HepG2 (cell line): Measurements from ENCODE around the gene SPACDR. TPM values are rescaled to one million over a fixed set of nuclear protein-coding genes. Genes with fewer than 3 reads are reported as not detected.
A peak's percentile ranks its signal among the peaks of the same experiment; 100 is the strongest.

ENCODE experiments used
- MED1 ChIP-seq: sonication (generic); formaldehyde crosslinking; IDR thresholded peaks from 2 replicates; pipeline ENCODE4 v1.4.0; 2020; ENCODE audit warnings: missing genetic modification reagents
- MXD4 ChIP-seq: IDR thresholded peaks from 2 replicates; pipeline ENCODE4 v1.6.1; 2016; ENCODE audit warnings: mild to moderate bottlenecking, missing biosample characterization, missing genetic modification reagents
- MYC ChIP-seq: sonication (generic); formaldehyde crosslinking; IDR thresholded peaks from 2 replicates; pipeline ENCODE4 v1.9.0; 2021; ENCODE audit warnings: missing genetic modification reagents, borderline replicate concordance
- RBAK ChIP-seq: sonication (generic); formaldehyde crosslinking; IDR thresholded peaks from 2 replicates; pipeline ENCODE4 v1.5.1; 2020; ENCODE audit warnings: mild to moderate bottlenecking, missing genetic modification reagents
- REL ChIP-seq: sonication (generic); formaldehyde crosslinking; conservative IDR thresholded peaks from 2 replicates; pipeline ENCODE4 v1.8.0; 2022; ENCODE audit warnings: mild to moderate bottlenecking, missing genetic modification reagents, moderate library complexity
- SALL1 ChIP-seq: sonication (generic); formaldehyde crosslinking; IDR thresholded peaks from 2 replicates; pipeline ENCODE4 v1.8.0; 2022; ENCODE audit warnings: mild to moderate bottlenecking, missing genetic modification reagents
- TCF12 ChIP-seq, 2 experiments: fragments of 450-650 bp in 1 of 2; sonication (generic) in 1 of 2; formaldehyde crosslinking in 1 of 2; IDR thresholded peaks; 2 replicates each; pipeline versions ENCODE4 v1.6.1 to v1.8.0; 2017 to 2022; ENCODE audit warnings: antibody characterized with exemption in 1 of 2, mild to moderate bottlenecking in 1 of 2, missing genetic modification reagents in 1 of 2, moderate library complexity in 1 of 2
- TP53 ChIP-seq: sonication (generic); formaldehyde crosslinking; conservative IDR thresholded peaks from 2 replicates; pipeline ENCODE4 v1.4.0; 2020; ENCODE audit warnings: missing genetic modification reagents
- ZBTB1 ChIP-seq: sonication (generic); formaldehyde crosslinking; IDR thresholded peaks from 2 replicates; pipeline ENCODE4 v1.4.0; 2020; ENCODE audit warnings: missing genetic modification reagents, borderline replicate concordance
- ZFP82 ChIP-seq: sonication (generic); formaldehyde crosslinking; IDR thresholded peaks from 2 replicates; pipeline ENCODE4 v1.5.1; 2020; ENCODE audit warnings: mild to moderate bottlenecking, missing genetic modification reagents, borderline replicate concordance
- ZNF629 ChIP-seq: sonication (generic); formaldehyde crosslinking; conservative IDR thresholded peaks from 2 replicates; pipeline ENCODE4 v1.5.0; 2020; ENCODE audit warnings: missing genetic modification reagents
- ZNF766 ChIP-seq: sonication (generic); formaldehyde crosslinking; IDR thresholded peaks from 2 replicates; pipeline ENCODE4 v1.5.0; 2020; ENCODE audit warnings: missing genetic modification reagents, borderline replicate concordance
- ZNF768 ChIP-seq: sonication (generic); formaldehyde crosslinking; IDR thresholded peaks from 2 replicates; pipeline ENCODE4 v1.4.0; 2020; ENCODE audit warnings: missing genetic modification reagents
- polyA plus RNA-seq, 8 experiments: library from polyadenylated mRNA; depleted of rRNA in 3 of 8; stranded (reverse) in 7 of 8; unstranded in 1 of 8; fragments of >200 nt; fragmentation: Illumina TruSeq in 4 of 8; extraction: Trizol in 4 of 8; gene quantifications; 2 replicates each; pipeline versions ENCODE4 v1.2.1 to v1.2.3, GENCODE V29; 2011 to 2016; ENCODE audit warnings: low read depth in 4 of 8, missing spikeins in 1 of 8, mixed read lengths in 1 of 8; ENCODE audit not compliant: insufficient read depth in 1 of 8
- total RNA-seq, 5 experiments: library from RNA; depleted of rRNA; stranded (reverse); fragments of >200 nt; fragmentation: Illumina TruSeq; extraction: Trizol; gene quantifications; 2 replicates each; pipeline ENCODE4 v1.2.3, GENCODE V29; 2016; ENCODE audit warnings: low read depth in 1 of 5
- TF ChIP-seq, protein P1 (sequence below): IDR thresholded peaks from 2 replicates; pipeline ENCODE4 v1.6.1; 2016; ENCODE audit warnings: low read depth, missing genetic modification reagents, missing compliant biosample characterization
- TF ChIP-seq, protein P2 (sequence below): IDR thresholded peaks from 2 replicates; pipeline ENCODE4 v1.6.1; 2016; ENCODE audit warnings: mild to moderate bottlenecking
- TF ChIP-seq, protein P3 (sequence below): sonication (generic); formaldehyde crosslinking; IDR thresholded peaks from 2 replicates; pipeline ENCODE4 v1.5.0; 2020; ENCODE audit warnings: mild to moderate bottlenecking, missing genetic modification reagents
- TF ChIP-seq, protein P4 (sequence below): sonication (generic); formaldehyde crosslinking; IDR thresholded peaks from 2 replicates; pipeline ENCODE4 v1.4.0; 2020; ENCODE audit warnings: missing genetic modification reagents, borderline replicate concordance

Gene SPACDR
- total and polyA plus RNA-seq, 2 of the 13 experiments (the other 11 are each of a cell fraction or from before 2014, with no cell fraction given), result 0.41 TPM; not detected in 1

DNA sequence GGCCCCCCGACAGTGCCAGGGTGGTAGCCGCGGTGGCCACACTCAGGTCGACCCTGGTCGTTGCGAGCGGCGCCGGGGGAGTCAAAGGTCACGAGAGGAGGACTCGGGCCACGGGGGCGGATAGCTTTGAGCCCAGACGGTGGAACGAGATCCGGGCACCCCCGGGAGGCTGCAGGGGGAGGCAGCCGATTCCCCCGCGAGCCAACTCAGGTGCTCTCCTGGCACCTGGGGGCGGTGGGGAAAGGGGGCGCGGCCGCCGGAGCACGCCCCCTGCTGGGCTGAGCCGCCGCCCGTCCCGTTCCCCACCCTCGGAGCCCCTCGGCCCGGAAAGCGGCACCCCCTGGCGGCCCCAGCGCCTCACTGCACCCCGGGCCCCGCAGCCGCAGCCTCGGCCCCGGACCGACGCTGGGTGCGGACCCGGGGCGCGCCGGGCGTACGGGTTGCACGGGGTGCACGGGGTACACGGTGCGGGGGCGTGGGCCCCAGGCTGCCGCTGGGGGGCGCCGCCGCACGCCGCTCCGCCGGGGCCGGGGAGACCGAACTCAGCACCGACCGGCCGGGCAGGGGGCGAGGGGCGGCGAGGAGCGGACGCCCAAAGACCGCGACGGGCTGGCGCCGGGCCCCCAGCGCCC lies 19.1 kb upstream of the SPACDR start (continued):
- TF ChIP-seq, protein P1, sequence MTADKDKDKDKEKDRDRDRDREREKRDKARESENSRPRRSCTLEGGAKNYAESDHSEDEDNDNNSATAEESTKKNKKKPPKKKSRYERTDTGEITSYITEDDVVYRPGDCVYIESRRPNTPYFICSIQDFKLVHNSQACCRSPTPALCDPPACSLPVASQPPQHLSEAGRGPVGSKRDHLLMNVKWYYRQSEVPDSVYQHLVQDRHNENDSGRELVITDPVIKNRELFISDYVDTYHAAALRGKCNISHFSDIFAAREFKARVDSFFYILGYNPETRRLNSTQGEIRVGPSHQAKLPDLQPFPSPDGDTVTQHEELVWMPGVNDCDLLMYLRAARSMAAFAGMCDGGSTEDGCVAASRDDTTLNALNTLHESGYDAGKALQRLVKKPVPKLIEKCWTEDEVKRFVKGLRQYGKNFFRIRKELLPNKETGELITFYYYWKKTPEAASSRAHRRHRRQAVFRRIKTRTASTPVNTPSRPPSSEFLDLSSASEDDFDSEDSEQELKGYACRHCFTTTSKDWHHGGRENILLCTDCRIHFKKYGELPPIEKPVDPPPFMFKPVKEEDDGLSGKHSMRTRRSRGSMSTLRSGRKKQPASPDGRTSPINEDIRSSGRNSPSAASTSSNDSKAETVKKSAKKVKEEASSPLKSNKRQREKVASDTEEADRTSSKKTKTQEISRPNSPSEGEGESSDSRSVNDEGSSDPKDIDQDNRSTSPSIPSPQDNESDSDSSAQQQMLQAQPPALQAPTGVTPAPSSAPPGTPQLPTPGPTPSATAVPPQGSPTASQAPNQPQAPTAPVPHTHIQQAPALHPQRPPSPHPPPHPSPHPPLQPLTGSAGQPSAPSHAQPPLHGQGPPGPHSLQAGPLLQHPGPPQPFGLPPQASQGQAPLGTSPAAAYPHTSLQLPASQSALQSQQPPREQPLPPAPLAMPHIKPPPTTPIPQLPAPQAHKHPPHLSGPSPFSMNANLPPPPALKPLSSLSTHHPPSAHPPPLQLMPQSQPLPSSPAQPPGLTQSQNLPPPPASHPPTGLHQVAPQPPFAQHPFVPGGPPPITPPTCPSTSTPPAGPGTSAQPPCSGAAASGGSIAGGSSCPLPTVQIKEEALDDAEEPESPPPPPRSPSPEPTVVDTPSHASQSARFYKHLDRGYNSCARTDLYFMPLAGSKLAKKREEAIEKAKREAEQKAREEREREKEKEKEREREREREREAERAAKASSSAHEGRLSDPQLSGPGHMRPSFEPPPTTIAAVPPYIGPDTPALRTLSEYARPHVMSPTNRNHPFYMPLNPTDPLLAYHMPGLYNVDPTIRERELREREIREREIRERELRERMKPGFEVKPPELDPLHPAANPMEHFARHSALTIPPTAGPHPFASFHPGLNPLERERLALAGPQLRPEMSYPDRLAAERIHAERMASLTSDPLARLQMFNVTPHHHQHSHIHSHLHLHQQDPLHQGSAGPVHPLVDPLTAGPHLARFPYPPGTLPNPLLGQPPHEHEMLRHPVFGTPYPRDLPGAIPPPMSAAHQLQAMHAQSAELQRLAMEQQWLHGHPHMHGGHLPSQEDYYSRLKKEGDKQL (CRISPR knock-in tag), result no peak
- TF ChIP-seq MXD4 (CRISPR knock-in tag) (0 out of 2 replicates have a peak, but pooled peaks have one; percentile 26), ZNF766 (no peak), ZNF768 (CRISPR knock-in tag) (no peak), SALL1 (CRISPR knock-in tag) (peak; percentile 58), ZFP82 (CRISPR knock-in tag) (no peak), ZNF629 (CRISPR knock-in tag) (no peak), MYC (CRISPR knock-in tag) (no peak), TP53 (CRISPR knock-in tag) (no peak), REL (CRISPR knock-in tag) (no peak), RBAK (CRISPR knock-in tag) (no peak), TCF12 (IDR thresholded peaks at IDR 0.05) (no peak), TCF12 (CRISPR knock-in tag; IDR thresholded peaks at IDR 0.05) (no peak), ZBTB1 (CRISPR knock-in tag) (no peak), MED1 (CRISPR knock-in tag) (0 out of 2 replicates have a peak, but pooled peaks have one; percentile 24)
- TF ChIP-seq, protein P2, sequence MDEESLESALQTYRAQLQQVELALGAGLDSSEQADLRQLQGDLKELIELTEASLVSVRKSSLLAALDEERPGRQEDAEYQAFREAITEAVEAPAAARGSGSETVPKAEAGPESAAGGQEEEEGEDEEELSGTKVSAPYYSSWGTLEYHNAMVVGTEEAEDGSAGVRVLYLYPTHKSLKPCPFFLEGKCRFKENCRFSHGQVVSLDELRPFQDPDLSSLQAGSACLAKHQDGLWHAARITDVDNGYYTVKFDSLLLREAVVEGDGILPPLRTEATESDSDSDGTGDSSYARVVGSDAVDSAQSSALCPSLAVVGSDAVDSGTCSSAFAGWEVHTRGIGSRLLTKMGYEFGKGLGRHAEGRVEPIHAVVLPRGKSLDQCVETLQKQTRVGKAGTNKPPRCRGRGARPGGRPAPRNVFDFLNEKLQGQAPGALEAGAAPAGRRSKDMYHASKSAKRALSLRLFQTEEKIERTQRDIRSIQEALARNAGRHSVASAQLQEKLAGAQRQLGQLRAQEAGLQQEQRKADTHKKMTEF (CRISPR knock-in tag), result 0 out of 2 replicates have a peak, but pooled peaks have one; percentile 26
- TF ChIP-seq, protein P3, sequence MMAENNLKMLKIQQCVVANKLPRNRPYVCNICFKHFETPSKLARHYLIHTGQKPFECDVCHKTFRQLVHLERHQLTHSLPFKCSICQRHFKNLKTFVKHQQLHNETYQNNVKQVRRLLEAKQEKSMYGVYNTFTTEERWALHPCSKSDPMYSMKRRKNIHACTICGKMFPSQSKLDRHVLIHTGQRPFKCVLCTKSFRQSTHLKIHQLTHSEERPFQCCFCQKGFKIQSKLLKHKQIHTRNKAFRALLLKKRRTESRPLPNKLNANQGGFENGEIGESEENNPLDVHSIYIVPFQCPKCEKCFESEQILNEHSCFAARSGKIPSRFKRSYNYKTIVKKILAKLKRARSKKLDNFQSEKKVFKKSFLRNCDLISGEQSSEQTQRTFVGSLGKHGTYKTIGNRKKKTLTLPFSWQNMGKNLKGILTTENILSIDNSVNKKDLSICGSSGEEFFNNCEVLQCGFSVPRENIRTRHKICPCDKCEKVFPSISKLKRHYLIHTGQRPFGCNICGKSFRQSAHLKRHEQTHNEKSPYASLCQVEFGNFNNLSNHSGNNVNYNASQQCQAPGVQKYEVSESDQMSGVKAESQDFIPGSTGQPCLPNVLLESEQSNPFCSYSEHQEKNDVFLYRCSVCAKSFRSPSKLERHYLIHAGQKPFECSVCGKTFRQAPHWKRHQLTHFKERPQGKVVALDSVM (CRISPR knock-in tag), result peak; percentile 72
- TF ChIP-seq, protein P4, sequence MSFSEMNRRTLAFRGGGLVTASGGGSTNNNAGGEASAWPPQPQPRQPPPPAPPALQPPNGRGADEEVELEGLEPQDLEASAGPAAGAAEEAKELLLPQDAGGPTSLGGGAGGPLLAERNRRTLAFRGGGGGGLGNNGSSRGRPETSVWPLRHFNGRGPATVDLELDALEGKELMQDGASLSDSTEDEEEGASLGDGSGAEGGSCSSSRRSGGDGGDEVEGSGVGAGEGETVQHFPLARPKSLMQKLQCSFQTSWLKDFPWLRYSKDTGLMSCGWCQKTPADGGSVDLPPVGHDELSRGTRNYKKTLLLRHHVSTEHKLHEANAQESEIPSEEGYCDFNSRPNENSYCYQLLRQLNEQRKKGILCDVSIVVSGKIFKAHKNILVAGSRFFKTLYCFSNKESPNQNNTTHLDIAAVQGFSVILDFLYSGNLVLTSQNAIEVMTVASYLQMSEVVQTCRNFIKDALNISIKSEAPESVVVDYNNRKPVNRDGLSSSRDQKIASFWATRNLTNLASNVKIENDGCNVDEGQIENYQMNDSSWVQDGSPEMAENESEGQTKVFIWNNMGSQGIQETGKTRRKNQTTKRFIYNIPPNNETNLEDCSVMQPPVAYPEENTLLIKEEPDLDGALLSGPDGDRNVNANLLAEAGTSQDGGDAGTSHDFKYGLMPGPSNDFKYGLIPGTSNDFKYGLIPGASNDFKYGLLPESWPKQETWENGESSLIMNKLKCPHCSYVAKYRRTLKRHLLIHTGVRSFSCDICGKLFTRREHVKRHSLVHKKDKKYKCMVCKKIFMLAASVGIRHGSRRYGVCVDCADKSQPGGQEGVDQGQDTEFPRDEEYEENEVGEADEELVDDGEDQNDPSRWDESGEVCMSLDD (CRISPR knock-in tag), result no peak
